Raji (cell line): Measurements from ENCODE around the gene USP53.

Experiments
- POLR2A ChIP-seq: IDR thresholded peaks from 2 replicates; pipeline ENCODE4 v1.6.1; 2011; ENCODE audit warnings: low read depth, low read length, control low read depth; ENCODE audit not compliant: insufficient read depth

USP53 gene

DNA sequence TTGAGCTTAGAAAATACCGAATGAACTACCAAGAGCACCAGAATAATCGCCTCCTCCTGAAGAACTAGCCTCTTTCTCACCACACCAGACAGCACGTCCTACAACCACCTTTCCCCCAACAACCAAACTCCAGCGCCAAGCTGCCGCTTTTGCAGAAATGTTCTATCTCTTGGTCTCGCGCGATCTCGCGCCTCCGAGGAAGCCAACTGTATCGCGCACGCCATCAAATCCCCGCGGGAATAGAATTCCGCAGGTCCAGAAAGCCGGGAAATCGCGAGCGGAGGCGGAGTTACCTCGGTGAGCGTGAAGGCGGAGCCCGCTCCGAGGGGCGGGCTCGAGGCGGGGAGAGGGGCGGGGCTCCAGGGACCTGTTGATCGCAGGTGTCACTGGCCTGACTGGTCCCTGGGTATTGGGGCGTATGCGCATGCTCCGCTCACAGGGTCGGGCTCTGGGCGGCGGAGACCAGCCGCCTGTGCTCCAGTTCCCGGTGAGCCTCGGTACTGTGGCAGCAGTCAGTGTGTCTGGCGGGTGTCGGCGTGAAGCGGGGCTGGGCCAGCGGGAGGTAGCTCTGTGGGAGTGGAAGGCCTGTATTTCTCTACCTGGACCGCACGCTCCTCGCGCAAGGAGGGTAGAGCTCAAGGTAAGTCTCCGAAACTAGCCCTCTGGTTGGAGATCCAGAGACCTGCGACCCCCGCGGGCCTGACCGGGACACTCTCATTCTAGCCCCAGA is at the start of gene USP53:
TSS of gene USP53 (plus strand) at position 480 of the 730 bp plus-strand sequence. CDS start 27,047 bp downstream, outside the sequence.
- peak; percentile 97 for TF ChIP-seq POLR2A

DNA sequence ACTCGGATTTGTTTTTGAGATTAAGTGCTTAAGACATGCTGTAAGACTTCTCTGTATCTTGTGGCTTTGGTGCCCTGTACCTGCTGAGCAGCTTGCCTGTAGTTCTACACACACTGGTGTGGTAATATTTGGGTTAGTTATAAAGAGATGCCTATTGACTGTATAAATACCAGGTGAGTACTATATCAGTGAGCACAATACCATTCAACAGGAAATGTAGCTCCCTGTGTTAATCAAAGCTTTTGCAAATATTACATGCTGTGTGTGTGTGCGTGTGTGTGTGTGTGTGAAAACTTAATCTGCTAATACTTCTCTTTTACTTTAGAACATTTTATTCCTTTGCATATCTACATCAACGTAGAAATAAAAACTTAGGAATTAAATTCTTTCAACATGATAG is 46.7 kb upstream of the USP53 start:
- no peak for TF ChIP-seq POLR2A

DNA sequence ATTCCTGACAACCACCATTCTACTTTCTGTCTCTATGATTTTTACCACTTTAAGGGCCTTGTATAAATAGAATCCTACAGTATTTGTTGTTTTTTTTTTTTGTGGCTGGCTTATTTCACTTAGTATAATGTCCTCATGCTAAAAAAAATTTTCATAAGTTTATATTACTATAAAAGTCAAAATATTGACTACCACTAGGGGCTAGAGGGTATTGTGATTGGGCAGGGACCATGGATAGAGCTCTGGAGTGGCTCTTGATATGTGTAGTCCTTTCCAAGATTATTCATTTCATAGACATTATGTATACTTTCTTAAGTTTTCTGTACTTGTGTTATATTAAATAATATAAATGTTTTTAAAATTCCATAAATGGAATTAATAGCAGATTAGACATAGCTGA is 42.3 kb upstream of the USP53 start:
- TF ChIP-seq POLR2A = no peak

DNA sequence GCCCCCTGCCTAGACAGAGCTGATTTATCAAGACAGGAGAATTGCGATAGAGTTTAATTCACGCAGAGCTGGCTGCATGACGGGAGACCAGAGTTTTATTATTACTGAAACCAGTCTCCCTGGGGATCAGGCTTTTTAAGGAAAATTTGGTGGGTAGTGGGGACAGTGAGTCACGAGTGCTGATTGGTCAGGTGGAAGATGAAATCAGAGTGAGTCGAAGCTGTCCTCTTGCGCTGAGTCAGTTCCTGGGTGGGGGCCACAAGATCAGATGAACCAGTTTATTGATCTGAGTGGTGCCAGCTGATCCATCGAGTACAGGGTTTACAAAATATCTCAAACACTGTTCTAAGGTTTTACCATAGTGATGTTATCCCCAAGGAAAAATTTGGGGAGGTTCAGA is 40.3 kb upstream of the USP53 start:
- TF ChIP-seq POLR2A = no peak

DNA sequence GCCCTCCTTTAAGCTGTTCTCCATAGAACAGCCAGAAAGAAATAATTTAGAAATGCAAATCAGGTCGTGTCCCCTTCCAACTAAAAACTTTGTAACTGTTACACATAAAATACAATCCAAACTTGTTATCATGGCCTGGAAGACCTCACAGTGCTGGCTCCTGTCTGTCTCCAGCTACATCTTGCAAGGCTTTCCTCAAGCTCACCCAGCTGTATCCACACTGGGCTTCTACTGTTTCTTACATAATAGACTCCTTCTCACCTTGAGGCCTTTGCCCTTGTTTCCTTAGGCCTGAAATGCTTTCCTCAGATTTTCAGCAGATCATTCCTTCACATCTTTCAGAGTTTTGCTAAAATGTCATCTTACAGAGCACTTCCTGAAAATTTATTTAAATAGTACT is 33.5 kb upstream of the USP53 start:
- no peak for TF ChIP-seq POLR2A

DNA sequence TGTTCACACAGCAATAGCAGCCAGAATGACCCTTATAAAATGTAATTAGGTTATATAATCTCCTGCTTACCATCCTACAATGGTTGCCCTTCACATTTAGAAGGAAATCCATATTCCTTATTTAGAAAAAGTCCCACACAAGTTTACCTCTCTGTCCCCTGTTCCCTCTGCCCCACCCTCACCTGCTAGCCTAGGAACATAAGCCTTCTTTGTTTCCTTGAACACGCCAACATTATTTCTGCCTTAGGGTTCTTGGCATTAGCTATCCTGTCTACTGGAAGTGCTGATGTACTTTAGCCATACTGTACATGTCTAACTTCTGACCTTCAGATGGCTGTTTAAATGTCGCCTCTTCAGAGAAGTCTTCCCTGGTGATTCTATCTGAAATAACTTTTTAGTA is 28.4 kb upstream of the USP53 start:
- no peak for TF ChIP-seq POLR2A

DNA sequence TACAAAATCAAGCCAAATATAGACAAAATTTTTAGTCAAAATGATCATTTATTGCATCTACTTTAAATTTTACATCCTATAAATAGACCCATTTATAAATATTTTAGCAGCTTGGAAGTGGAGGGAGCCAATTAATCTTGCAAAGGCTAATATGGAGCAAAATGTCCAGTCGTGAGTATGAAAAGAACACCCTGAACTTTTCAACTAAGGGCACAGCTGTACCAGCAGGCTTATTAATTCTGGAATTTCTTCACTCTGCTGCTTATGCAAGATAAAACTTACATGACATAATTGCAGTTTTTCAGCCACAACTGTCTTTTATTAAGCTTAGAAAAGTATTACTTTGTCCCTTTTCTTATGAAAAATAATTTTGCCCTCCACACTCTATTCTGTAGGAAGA is 22.9 kb upstream of the USP53 start:
- no peak for TF ChIP-seq POLR2A

DNA sequence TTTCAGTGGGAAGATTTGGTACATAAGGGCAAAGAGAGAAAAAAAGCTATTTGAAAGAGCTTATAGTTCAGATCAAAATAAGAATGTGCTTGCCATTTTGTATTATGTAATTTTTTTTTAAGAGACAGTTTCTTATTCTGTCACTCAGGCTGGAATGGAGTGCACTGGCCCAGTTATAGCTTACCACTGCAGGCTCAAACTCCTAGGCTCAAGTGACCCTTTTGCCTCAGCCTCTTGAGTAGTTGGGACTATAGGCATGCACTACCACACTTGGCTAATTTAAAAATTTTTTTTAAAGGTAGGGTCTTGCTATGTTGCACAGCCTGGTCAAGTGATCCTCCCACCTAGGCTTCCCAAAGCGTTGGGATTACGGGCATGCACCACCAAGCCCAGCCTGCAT is 22.2 kb upstream of the USP53 start:
- no peak for TF ChIP-seq POLR2A

DNA sequence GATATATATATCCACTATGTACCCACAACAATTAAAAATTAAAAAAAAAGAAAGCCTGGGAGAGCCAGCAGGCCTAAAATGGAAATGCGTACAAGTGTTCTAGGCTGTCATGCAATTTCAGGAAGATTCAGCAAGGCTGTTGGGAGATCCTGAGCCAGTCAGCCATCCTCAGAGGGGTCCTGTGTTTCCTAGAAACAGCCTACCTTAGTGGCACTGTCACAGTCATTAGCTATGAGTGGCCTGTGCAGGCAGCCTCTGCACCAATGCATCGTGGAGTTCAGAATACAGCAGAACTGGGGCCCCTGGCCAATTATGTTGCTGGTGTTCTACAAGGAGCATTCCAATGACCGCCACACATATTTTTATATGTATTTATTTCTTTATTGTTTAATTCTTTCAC is 21.0 kb upstream of the USP53 start:
- TF ChIP-seq POLR2A = no peak

DNA sequence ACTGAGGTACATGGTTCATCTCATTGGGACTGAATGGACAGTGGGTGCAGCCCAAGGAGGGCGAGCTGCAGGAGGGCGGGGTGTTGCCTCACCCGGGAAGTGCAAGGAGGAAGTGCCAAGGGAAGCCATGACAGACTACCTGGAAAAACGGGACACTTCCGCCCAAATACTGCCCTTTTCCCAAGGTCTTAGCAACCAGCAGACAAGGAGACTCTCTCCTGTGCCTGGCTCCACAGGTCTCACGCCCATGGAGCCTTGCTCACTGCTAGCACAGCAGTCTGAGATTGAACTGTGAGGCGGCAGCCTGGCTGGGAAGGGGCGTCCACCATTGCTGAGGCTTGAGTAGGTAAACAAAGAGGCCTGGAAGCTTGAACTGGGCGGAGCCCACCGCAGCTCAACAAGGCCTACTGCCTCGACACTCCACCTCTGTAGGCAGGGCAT is 14.7 kb upstream of the USP53 start:
- no peak for TF ChIP-seq POLR2A

DNA sequence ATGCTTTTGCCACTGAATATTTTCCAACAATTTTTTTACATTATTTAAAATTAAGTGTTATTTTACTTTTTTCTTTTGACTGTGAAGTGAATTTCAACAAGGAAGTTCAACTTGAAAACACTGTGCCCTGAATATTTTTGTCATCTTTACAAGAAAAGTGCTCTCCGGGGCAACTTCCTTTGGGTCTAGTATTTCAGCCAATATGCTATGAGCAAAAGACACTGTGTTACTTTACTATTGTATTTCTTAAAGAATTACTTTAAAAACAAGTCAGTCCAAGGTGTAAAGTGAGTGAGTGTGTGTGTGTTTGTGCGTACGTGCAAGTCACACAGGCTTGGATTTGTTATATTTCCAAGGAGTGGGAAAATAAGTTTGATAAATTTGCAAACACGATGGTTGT is 7.6 kb upstream of the USP53 start:
- no peak for TF ChIP-seq POLR2A

DNA sequence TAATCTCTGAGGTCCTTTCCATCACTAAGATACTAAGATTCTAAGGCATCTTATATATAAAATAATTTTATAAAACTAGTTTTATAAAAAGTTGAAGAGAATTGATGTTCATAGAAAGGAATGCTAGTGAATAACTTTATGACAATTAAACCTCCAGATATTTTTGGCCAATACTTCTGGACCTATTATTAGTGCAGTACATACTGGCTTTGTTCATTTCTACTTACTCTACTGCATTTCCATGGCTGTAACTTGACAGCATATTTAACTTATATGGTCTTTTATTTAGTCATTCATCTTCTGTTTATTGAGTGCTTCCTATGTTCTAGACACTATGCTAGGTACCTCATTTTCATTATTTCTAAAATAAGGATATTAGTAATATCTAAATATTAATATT is 6.8 kb upstream of the USP53 start:
- TF ChIP-seq POLR2A = no peak

DNA sequence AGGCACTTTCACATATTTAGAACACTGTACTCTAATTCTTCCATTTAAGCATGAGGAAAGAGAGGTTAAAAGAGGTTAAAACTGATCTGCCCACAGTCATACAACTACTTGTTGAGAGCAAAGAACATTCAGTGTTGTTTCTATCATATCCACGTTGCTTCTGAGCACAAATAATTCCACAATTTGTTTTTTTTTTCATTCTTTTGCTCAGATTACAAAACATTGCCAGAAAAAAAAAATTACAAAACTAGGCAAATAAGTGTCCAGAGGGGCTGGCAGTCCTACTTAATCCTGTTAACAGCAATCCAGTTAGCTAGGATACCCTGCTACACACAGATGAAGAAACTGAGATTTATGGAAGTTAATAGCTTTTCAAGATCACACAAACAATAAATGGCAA is 6.3 kb upstream of the USP53 start:
- TF ChIP-seq POLR2A = no peak

DNA sequence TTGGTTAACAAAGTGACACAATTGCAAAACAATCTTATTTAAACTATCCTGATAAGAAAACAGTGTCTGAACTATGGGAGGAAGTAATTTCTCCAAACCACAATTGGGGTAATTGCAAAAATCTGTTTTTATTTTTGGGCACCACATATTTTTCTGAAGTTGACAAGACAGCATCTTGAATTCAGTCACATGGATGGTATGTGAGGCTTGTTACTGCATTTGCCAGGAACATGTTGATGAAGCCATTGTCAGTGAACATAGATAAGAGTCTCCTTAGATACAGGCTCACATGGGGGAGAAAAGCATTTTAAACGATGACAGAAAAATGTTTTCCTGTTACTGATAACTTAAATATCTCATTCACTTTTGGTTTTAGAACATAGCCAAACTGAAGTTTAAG is 5.5 kb upstream of the USP53 start:
- no peak for TF ChIP-seq POLR2A

DNA sequence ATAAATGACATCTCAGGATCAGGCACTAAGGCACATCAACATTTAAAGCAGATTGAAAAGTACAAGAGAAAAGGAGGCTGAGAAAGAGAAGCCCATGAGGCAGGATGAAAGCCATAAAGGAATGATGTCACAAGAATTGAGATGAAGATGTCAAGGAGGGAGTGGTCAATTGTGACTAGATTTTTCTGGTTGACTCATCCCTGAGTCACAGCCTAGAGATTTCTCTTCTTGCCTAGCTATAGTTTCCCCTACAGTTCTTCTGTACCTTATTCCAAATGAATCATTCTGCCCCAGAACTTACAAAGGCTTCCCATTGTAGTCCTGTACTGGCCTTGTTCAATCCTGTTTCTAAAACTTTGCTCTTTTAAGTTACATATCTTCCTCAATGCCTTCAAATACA is 3.4 kb upstream of the USP53 start:
- TF ChIP-seq POLR2A = no peak

DNA sequence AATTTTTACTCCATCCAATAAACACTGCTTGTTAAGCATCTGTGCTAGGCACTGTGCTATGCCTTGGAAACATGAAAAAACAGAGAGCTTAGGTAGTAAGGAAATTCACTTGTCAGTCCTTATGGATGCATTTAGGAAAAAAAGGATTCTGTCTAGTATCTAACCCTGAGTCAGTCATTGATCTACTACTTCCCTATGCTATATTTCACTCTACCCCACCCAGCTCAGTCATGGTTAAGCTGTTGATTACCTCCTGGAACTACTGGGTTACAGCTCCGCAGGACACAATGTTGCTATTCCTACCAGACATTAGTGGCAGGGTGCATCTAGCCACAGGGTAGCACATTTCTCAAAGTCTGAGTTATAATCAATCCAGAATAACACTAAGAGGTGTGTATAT is 2.9 kb upstream of the USP53 start:
- TF ChIP-seq POLR2A = no peak

DNA sequence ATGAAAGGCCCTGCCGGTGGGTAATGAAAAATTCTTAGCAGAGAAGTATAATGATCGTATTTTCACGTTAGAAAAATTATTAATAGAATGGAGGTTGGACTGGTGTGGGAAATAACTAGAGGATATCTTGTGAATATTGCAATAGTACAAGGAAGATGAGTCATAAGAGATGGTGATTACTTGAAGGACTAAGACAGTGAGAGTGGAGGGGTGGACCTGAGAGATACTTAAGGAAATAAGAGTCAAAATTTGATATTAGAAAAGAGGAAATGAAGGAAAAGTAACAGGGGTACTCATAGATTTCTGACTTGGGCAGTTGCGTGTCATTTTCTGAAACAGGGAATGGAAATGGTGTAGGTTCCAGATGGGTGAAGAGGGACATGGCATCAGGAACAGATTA is 1.7 kb upstream of the USP53 start:
- TF ChIP-seq POLR2A = no peak
